ENCODE results near the gene NR5A1. TPM values are rescaled to one million over a fixed set of nuclear protein-coding genes. Genes with fewer than 3 reads are reported as not detected.

Gene NR5A1
- total RNA-seq, 2 experiments from 2014 or later: not detected

GRCh38 chr9:124449381-124450151 is 57.6 kb downstream of the NR5A1 start:
- no peak overlapping the region for H3K4me3 Mint-ChIP-seq
- no peak overlapping the region for H3K27ac Mint-ChIP-seq
- CTCF ChIA-PET: no interaction called here
- intact Hi-C loops (cut with micrococcal nuclease): no loop called here
- peaks cover 38% of the 10 kb centered on the region for H3K27me3 Mint-ChIP-seq (ENCODE audit: low read depth)
- H3K9me3 Mint-ChIP-seq: no peaks in the 10 kb centered on the region
- H3K36me3 Mint-ChIP-seq (ENCODE audit: low read depth): no peaks in the 10 kb centered on the region
- H3K4me1 Mint-ChIP-seq (ENCODE audit: low read depth): peaks cover 2% of the 10 kb centered on the region
- DNase-seq: no peak

DNA sequence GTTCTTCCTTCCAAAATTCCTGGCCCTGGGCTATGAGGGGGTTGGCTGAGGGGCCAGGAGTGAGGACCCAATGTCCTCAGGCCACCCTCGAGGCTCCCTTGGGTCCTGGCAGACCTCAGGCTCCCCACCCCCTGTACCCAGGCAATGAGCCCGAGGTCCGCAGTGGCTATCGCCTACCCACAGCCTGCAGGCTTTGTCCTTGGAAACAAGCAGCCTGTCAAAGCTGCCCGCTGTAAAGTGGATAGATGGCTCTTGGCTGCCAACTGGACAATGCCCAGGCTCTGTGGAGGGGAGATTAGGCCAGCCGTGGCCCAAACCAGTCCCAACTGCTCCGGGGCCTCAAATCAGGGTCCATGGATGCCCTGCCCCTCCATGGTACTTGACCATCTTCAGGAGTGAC is 59.2 kb downstream of the NR5A1 start:
- intact Hi-C loops (cut with micrococcal nuclease): no loop called here
- Mint-ChIP-seq H3K36me3 (ENCODE audit: low read depth) (no peaks in the 10 kb centered on the region), H3K9me3 (no peaks in the 10 kb centered on the region), H3K27ac (no peak overlapping the region), H3K4me1 (ENCODE audit: low read depth) (peaks cover 2% of the 10 kb centered on the region), H3K4me3 (no peak overlapping the region), H3K27me3 (ENCODE audit: low read depth) (peaks cover 43% of the 10 kb centered on the region)
- CTCF ChIA-PET: interaction anchor here (0.7 kb wide), 1 partner anchor 30 kb away, joined by 3 read pairs; no protein-coding TSS in a partner anchor
- DNase-seq: no peak

DNA sequence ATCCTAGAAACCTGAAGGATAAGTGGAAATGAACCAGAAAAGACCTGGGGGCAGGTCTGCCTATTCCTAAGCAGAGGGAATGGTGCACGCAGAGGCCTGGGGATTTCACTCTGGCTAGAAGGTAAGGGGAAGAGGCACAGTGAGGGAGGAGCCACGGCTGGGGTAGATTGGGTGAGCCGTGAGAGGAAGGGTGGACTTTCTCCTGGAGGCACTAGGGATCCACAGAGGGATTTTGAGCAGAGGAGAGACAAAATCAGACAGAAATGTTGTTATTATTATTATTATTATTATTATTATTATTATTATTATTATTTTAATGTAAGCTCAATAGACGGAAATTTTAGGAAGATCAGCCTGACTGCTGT is 59.9 kb downstream of the NR5A1 start:
- Mint-ChIP-seq H3K4me1 (ENCODE audit: low read depth) (peaks cover 2% of the 10 kb centered on the region), H3K9me3 (no peaks in the 10 kb centered on the region), H3K36me3 (ENCODE audit: low read depth) (no peaks in the 10 kb centered on the region), H3K27me3 (ENCODE audit: low read depth) (peaks cover 38% of the 10 kb centered on the region), H3K27ac (no peak overlapping the region), H3K4me3 (no peak overlapping the region)
- intact Hi-C loops (cut with micrococcal nuclease): no loop called here
- DNase-seq: no peak
- CTCF ChIA-PET: interaction anchor here (0.5 to 0.7 kb wide), 3 partner anchors 15 to 1540 kb away, joined by 3 to 4 read pairs (median 3); no protein-coding TSS in a partner anchor

DNA sequence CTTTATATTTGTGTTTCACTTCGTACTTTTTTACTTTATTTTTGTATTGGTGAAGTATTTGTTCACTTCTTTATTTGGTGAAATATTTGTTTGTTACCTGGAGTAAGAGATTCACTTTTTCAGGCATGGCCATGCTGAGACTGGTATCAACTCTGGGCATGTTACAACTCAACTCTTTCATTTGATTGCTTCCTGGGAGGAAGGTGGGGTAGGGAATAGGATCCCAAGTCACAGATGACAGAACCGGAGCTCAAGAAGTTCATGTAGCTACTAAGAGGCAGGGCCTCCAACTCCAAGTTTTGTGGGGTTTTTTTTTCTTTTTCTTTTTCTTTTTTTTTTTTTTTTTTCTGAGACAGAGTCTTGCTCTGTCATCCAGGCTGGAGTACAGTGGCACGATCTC is 63.0 kb downstream of the NR5A1 start:
- no peaks in the 10 kb centered on the region for H3K36me3 Mint-ChIP-seq (ENCODE audit: low read depth)
- H3K9me3 Mint-ChIP-seq: no peaks in the 10 kb centered on the region
- peaks cover 29% of the 10 kb centered on the region for H3K27me3 Mint-ChIP-seq (ENCODE audit: low read depth)
- intact Hi-C loops (cut with micrococcal nuclease): no loop called here
- CTCF ChIA-PET: interaction anchor here (1.1 kb wide), 1 partner anchor 26 kb away, joined by 4 read pairs; no protein-coding TSS in a partner anchor
- no peak for DNase-seq
- H3K27ac Mint-ChIP-seq: no peak overlapping the region
- no peak overlapping the region for H3K4me3 Mint-ChIP-seq
- no peaks in the 10 kb centered on the region for H3K4me1 Mint-ChIP-seq (ENCODE audit: low read depth)

DNA sequence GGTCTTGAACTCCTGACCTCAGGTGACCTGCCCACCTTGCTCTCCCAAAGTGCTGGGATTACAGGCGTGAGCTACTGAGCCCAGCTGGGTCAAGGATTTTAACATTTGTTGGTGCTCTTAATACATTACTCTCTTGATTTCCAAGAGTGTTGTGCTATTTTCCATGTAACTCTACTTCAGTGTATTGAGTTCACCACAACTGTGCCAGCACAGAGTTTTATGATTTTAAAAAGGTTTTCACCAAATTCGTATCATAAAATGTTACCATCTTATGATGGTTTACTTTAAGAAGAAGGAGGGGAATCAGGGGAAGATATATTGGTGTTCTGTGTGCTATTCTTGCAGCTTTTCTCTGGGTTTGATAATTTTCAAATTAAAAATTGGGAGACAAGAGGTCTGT is 63.6 kb downstream of the NR5A1 start:
- CTCF ChIA-PET: interaction anchor here (0.6 to 1.1 kb wide), 2 partner anchors 15 to 25 kb away, joined by 3 to 4 read pairs; no protein-coding TSS in a partner anchor
- H3K4me1 Mint-ChIP-seq (ENCODE audit: low read depth): no peaks in the 10 kb centered on the region

DNA sequence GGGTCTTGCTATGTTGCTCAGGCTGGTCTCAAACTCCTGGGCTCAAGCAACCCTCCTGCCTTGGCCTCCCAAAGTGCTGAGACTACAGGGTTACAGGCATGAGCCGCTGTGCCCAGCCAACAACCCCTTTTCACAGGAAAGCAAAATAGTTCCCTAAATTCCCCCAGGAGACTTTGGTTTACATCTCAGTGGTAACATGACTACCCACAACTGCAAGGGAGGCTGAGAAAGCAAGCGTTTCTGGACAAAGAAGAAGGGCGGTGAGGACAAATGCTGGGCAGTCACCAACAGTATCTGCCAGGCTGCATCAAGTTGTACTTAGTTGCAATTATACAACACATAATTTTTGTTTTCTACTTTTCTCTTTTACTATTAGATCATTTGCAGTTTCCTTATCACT is 64.4 kb downstream of the NR5A1 start:
- DNase-seq: no peak
- no peak overlapping the region for H3K27ac Mint-ChIP-seq
- H3K36me3 Mint-ChIP-seq (ENCODE audit: low read depth): no peaks in the 10 kb centered on the region
- CTCF ChIA-PET: interaction anchor here (0.6 to 1.1 kb wide), 2 partner anchors 16 to 24 kb away, joined by 3 to 4 read pairs; no protein-coding TSS in a partner anchor
- H3K9me3 Mint-ChIP-seq: no peaks in the 10 kb centered on the region
- H3K4me1 Mint-ChIP-seq (ENCODE audit: low read depth): no peaks in the 10 kb centered on the region
- peaks cover 26% of the 10 kb centered on the region for H3K27me3 Mint-ChIP-seq (ENCODE audit: low read depth)
- intact Hi-C loops (cut with micrococcal nuclease): no loop called here
- H3K4me3 Mint-ChIP-seq: no peak overlapping the region

More for the DNA sequence above, 63.6 kb downstream of the NR5A1 start:
- intact Hi-C loops (cut with micrococcal nuclease): no loop called here
- H3K36me3 Mint-ChIP-seq (ENCODE audit: low read depth): no peaks in the 10 kb centered on the region
- H3K27ac Mint-ChIP-seq: no peak overlapping the region
- H3K9me3 Mint-ChIP-seq: no peaks in the 10 kb centered on the region
- peaks cover 28% of the 10 kb centered on the region for H3K27me3 Mint-ChIP-seq (ENCODE audit: low read depth)
- DNase-seq: no peak
- H3K4me3 Mint-ChIP-seq: no peak overlapping the region

DNA sequence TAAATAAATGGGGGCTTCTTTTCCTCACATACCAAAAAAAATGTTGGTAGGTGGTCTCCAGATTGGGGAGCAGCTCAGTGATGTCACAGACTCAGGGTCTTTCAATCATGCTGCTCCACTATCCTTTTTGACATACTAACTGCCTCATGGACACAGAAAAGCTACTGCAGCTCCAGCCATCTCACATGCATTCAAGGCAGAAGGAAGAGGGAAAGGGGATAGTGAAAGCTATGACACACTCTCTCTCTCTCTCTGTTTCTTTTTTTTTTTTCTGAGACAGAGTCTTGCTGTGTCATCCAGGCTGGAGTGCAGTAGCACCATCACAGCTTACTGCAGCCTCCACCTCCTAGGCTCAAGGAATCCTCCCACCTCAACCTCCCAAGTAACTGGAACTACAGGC is 64.8 kb downstream of the NR5A1 start:
- peaks cover 26% of the 10 kb centered on the region for H3K27me3 Mint-ChIP-seq (ENCODE audit: low read depth)
- H3K4me3 Mint-ChIP-seq: no peak overlapping the region
- no peaks in the 10 kb centered on the region for H3K36me3 Mint-ChIP-seq (ENCODE audit: low read depth)
- no peak for DNase-seq
- intact Hi-C loops (cut with micrococcal nuclease): no loop called here
- no peaks in the 10 kb centered on the region for H3K9me3 Mint-ChIP-seq
- CTCF ChIA-PET: interaction anchor here (0.9 kb wide), 1 partner anchor 251 kb away, joined by 3 read pairs; no protein-coding TSS in a partner anchor
- no peaks in the 10 kb centered on the region for H3K4me1 Mint-ChIP-seq (ENCODE audit: low read depth)
- H3K27ac Mint-ChIP-seq: no peak overlapping the region

GRCh38 chr9:124441291-124441690 is 65.9 kb downstream of the NR5A1 start:
- CTCF ChIA-PET: interaction anchor here (0.7 to 0.9 kb wide), 2 partner anchors 98 to 252 kb away, joined by 3 to 5 read pairs; no protein-coding TSS in a partner anchor
- H3K27ac Mint-ChIP-seq: no peak overlapping the region

GRCh38 chr9:124440786-124441185 is 66.4 kb downstream of the NR5A1 start:
- CTCF ChIA-PET: interaction anchor here (0.7 to 0.9 kb wide), 2 partner anchors 25 to 98 kb away, joined by 3 to 5 read pairs; no protein-coding TSS in a partner anchor
- no peak overlapping the region for H3K27ac Mint-ChIP-seq
- no peaks in the 10 kb centered on the region for H3K4me1 Mint-ChIP-seq (ENCODE audit: low read depth)
- H3K27me3 Mint-ChIP-seq (ENCODE audit: low read depth): peaks cover 26% of the 10 kb centered on the region
- DNase-seq: no peak
- H3K36me3 Mint-ChIP-seq (ENCODE audit: low read depth): no peaks in the 10 kb centered on the region
- no peaks in the 10 kb centered on the region for H3K9me3 Mint-ChIP-seq
- no peak overlapping the region for H3K4me3 Mint-ChIP-seq
- intact Hi-C loops (cut with micrococcal nuclease): no loop called here

More at GRCh38 chr9:124441291-124441690, 65.9 kb downstream of the NR5A1 start:
- peaks cover 26% of the 10 kb centered on the region for H3K27me3 Mint-ChIP-seq (ENCODE audit: low read depth)
- H3K4me1 Mint-ChIP-seq (ENCODE audit: low read depth): no peaks in the 10 kb centered on the region
- no peak for DNase-seq
- no peak overlapping the region for H3K4me3 Mint-ChIP-seq
- H3K36me3 Mint-ChIP-seq (ENCODE audit: low read depth): no peaks in the 10 kb centered on the region
- intact Hi-C loops (cut with micrococcal nuclease): no loop called here
- H3K9me3 Mint-ChIP-seq: no peaks in the 10 kb centered on the region

DNA sequence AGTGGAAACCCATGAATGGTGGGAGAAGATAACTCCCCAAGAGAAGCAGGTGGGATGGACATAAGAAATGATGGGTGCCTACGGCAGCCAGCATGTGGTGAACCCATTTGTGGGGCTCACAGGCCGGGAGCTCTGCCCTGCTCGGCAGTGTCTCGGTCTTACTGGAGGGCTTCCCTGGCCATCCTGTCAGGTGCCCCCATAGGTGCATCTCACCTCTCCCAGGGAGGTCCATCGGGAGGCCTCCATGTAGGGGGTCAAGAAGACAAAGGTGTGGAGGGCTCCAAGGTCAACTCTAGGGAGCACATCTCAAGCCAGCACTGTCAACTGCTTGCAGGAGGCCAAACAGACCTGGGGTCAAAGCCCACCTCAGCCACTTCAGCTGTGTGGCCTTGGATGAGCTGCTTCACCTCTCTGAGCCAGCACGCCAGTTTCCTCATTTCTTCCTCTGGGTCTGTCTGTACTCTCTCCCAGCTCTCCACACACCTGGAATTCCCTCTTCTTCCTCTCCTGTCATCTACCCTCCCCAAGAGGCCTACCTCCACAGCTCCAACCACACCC is 67.4 kb downstream of the NR5A1 start:
- Mint-ChIP-seq H3K27me3 (ENCODE audit: low read depth) (peaks cover 23% of the 10 kb centered on the region), H3K9me3 (no peaks in the 10 kb centered on the region), H3K27ac (no peak overlapping the region), H3K36me3 (ENCODE audit: low read depth) (no peaks in the 10 kb centered on the region), H3K4me1 (ENCODE audit: low read depth) (no peaks in the 10 kb centered on the region), H3K4me3 (no peak overlapping the region)
- CTCF ChIA-PET: interaction anchor here (0.9 kb wide), 1 partner anchor 24 kb away, joined by 3 read pairs; no protein-coding TSS in a partner anchor
- intact Hi-C loops (cut with micrococcal nuclease): no loop called here
- no peak for DNase-seq

DNA sequence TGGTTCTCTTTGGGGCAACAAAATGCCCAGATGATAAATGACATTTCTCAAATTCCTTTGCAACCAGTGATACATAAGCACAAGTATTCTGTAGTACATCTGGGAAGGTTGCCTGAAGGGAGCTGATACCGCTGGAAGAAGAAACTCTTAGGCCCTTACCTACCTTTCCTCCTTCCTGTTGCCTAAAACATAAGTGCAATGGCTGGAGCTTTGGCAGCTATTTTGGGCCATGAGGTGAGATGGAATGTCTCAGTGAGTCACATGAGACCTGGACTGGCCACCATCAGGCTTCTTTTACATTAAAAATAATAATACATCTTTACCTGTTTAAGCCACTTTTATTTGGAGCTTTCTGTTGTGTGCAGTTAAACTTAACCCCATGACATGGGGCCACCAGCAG is 68.1 kb downstream of the NR5A1 start:
- Mint-ChIP-seq H3K9me3 (no peaks in the 10 kb centered on the region), H3K27me3 (ENCODE audit: low read depth) (peaks cover 23% of the 10 kb centered on the region), H3K27ac (no peak overlapping the region), H3K36me3 (ENCODE audit: low read depth) (no peaks in the 10 kb centered on the region), H3K4me3 (no peak overlapping the region), H3K4me1 (ENCODE audit: low read depth) (no peaks in the 10 kb centered on the region)
- intact Hi-C loops (cut with micrococcal nuclease): no loop called here
- CTCF ChIA-PET: no interaction called here
- no peak for DNase-seq

GRCh38 chr9:124438091-124438490 is 69.1 kb downstream of the NR5A1 start:
- Mint-ChIP-seq H3K27me3 (ENCODE audit: low read depth) (peaks cover 21% of the 10 kb centered on the region), H3K4me3 (no peak overlapping the region), H3K4me1 (ENCODE audit: low read depth) (no peaks in the 10 kb centered on the region), H3K9me3 (no peaks in the 10 kb centered on the region), H3K27ac (no peak overlapping the region), H3K36me3 (ENCODE audit: low read depth) (no peaks in the 10 kb centered on the region)
- CTCF ChIA-PET: no interaction called here
- intact Hi-C loops (cut with micrococcal nuclease): no loop called here
- no peak for DNase-seq

DNA sequence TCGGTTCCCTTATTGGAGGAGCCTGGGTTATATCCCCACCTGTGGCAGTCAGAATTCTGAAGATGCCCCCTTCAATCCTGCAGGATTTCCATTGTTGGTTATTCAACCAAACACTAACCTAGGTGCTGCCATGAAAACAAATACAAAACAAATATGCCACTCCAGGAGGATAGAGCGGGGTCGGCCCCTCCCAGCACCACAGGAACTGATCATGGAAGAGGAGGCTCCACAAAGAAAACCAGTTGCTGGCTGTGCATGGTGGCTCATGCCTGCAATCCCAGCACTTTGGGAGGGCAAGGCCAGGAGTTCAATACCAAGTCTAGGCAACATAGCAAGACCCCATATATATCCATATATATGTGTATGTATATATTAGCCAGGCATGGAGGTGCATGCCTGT is 70.1 kb downstream of the NR5A1 start:
- Mint-ChIP-seq H3K9me3 (no peaks in the 10 kb centered on the region), H3K4me1 (ENCODE audit: low read depth) (no peaks in the 10 kb centered on the region), H3K27ac (no peak overlapping the region), H3K27me3 (ENCODE audit: low read depth) (peaks cover 24% of the 10 kb centered on the region), H3K36me3 (ENCODE audit: low read depth) (no peaks in the 10 kb centered on the region), H3K4me3 (no peak overlapping the region)
- intact Hi-C loops (cut with micrococcal nuclease): no loop called here
- CTCF ChIA-PET: no interaction called here
- no peak for DNase-seq

Measured in activated naive CD4-positive, alpha-beta T cell treated with anti-CD3 and anti-CD28 coated beads for 36 hours (primary cell).